ENCODE results near the gene TAS2R31. TPM values are rescaled to one million over a fixed set of nuclear protein-coding genes. Genes with fewer than 3 reads are reported as not detected.
"Not testable (repeated sequence)": the region's sequence is repeated elsewhere in the genome, so short reads cannot be mapped to it uniquely, and the experiment has no call there.

TAS2R31 gene
- 1 to 10 TPM; 1.0 to 1.2 TPM for total RNA-seq

GRCh38 chr12:11031307-11031706, at the start of gene TAS2R31:
Gene TAS2R31 (minus strand): TSS chr12:11031407. CDS start chr12:11031335, 72 bp downstream.
- ChIA-PET POLR2A (no interaction called here), CTCF (no interaction called here)

- ChIA-PET CTCF (no interaction called here), POLR2A (no interaction called here)
Observed at GRCh38 chr12:11078246-11078645, 47.0 kb upstream of the TAS2R31 start.

- POLR2A ChIA-PET = no interaction called here
Observed at GRCh38 chr12:11075642-11076041, 44.4 kb upstream of the TAS2R31 start.

GRCh38 chr12:11071414-11071813, 40.2 kb upstream of the TAS2R31 start:
- POLR2A ChIA-PET = no interaction called here
- CTCF ChIA-PET = no interaction called here

More at GRCh38 chr12:11075642-11076041, 44.4 kb upstream of the TAS2R31 start:
- CTCF ChIA-PET = no interaction called here

- CTCF ChIA-PET = no interaction called here
- POLR2A ChIA-PET = no interaction called here
Observed at GRCh38 chr12:11070999-11071398, 39.8 kb upstream of the TAS2R31 start.

- ChIA-PET POLR2A (no interaction called here), CTCF (no interaction called here)
Observed at GRCh38 chr12:11069854-11070365, 38.7 kb upstream of the TAS2R31 start.

- ChIA-PET CTCF (no interaction called here), POLR2A (no interaction called here)
Observed at GRCh38 chr12:11067514-11067913, 36.3 kb upstream of the TAS2R31 start.

GRCh38 chr12:11062194-11062593, 31.0 kb upstream of the TAS2R31 start, which contains the start of gene TAS2R46:
Gene TAS2R46 (minus strand): TSS chr12:11062294. CDS start chr12:11062294, 0 bp downstream.
- CTCF ChIA-PET, POLR2A ChIA-PET: not testable (repeated sequence)

GRCh38 chr12:11059784-11060183, 28.6 kb upstream of the TAS2R31 start:
- CTCF ChIA-PET = no interaction called here

GRCh38 chr12:11059041-11059440, 27.8 kb upstream of the TAS2R31 start:
- CTCF ChIA-PET = no interaction called here
- POLR2A ChIA-PET = no interaction called here

More at GRCh38 chr12:11059784-11060183, 28.6 kb upstream of the TAS2R31 start:
- POLR2A ChIA-PET = no interaction called here

GRCh38 chr12:11055306-11055705, 24.1 kb upstream of the TAS2R31 start:
- ChIA-PET POLR2A (no interaction called here), CTCF (no interaction called here)

- POLR2A ChIA-PET, CTCF ChIA-PET: not testable (repeated sequence)
Observed at GRCh38 chr12:11049806-11050531, 18.8 kb upstream of the TAS2R31 start.

GRCh38 chr12:11041366-11041765, 10.2 kb upstream of the TAS2R31 start:
- CTCF ChIA-PET, POLR2A ChIA-PET: not testable (repeated sequence)

GRCh38 chr12:11040162-11040561, 9.0 kb upstream of the TAS2R31 start:
- ChIA-PET CTCF (no interaction called here), POLR2A (no interaction called here)

GRCh38 chr12:11039171-11039570, 8.0 kb upstream of the TAS2R31 start:
- POLR2A ChIA-PET = no interaction called here
- CTCF ChIA-PET = no interaction called here

- CTCF ChIA-PET, POLR2A ChIA-PET: not testable (repeated sequence)
Observed at GRCh38 chr12:11033959-11034358, 2.8 kb upstream of the TAS2R31 start.

GRCh38 chr12:11026118-11026517, 5.1 kb downstream of the TAS2R31 start:
- CTCF ChIA-PET = no interaction called here

GRCh38 chr12:11023387-11023786, 7.8 kb downstream of the TAS2R31 start:
- CTCF ChIA-PET = no interaction called here
- POLR2A ChIA-PET = no interaction called here

More at GRCh38 chr12:11026118-11026517, 5.1 kb downstream of the TAS2R31 start:
- POLR2A ChIA-PET = no interaction called here

- ChIA-PET CTCF (no interaction called here), POLR2A (no interaction called here)
Observed at GRCh38 chr12:11022520-11022919, 8.7 kb downstream of the TAS2R31 start, which contains the start of gene TAS2R19. Gene TAS2R19 (minus strand): TSS chr12:11022620. CDS start chr12:11022571, 49 bp downstream.

- CTCF ChIA-PET = no interaction called here
- POLR2A ChIA-PET = no interaction called here
Observed at GRCh38 chr12:11016937-11017336, 14.3 kb downstream of the TAS2R31 start.

GRCh38 chr12:11015775-11016430, 15.3 kb downstream of the TAS2R31 start:
- POLR2A ChIA-PET = no interaction called here
- CTCF ChIA-PET = no interaction called here
